ENCODE data around the gene FGD4. TPM values are rescaled to one million over a fixed set of nuclear protein-coding genes. Genes with fewer than 3 reads are reported as not detected.
"Not testable (repeated sequence)": the region's sequence is repeated elsewhere in the genome, so short reads cannot be mapped to it uniquely, and the experiment has no call there.

FGD4 gene
- polyA plus RNA-seq, 1 donor = 18.8 TPM

DNA sequence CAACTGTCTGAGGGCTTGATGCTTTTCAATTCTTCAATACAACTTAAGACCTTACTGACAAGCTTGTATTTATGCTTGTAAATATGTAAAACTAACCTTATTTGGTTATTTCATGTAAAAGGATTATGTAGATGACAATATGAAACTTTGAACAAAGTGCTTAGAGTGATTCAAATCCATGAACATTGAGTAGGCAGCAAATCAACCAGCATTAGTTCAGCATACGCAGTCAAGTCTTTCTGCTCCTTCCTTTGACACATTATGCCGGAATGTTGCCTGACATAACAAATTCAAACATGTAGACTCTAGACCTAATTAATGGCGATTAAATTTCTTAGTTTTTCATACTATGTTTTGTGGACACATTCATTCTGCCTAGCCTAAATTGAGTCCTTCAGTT, 105.2 kb downstream of the FGD4 start:
- Histone ChIP-seq H3K9me3 (ENCODE audit: control insufficient read depth, low read depth, low read length) (no peaks in the 10 kb centered on the region), H3K36me3 (ENCODE audit: control insufficient read depth, insufficient read depth, low read length) (no peaks in the 10 kb centered on the region), H3K4me3 (ENCODE audit: low read length) (no peak overlapping the region), H3K27ac (ENCODE audit: low read length) (no peak overlapping the region), H3K27me3 (ENCODE audit: control insufficient read depth, insufficient read depth, low read length) (no peaks in the 10 kb centered on the region), H3K4me1 (ENCODE audit: control insufficient read depth, insufficient read depth, low read length) (peaks cover 47% of the 10 kb centered on the region)
- no CpG with 5 or more reads among the region's 3 CpGs for WGBS (ENCODE audit: insufficient coverage, low lambda C conversion rate)
- no peak for DNase-seq

DNA sequence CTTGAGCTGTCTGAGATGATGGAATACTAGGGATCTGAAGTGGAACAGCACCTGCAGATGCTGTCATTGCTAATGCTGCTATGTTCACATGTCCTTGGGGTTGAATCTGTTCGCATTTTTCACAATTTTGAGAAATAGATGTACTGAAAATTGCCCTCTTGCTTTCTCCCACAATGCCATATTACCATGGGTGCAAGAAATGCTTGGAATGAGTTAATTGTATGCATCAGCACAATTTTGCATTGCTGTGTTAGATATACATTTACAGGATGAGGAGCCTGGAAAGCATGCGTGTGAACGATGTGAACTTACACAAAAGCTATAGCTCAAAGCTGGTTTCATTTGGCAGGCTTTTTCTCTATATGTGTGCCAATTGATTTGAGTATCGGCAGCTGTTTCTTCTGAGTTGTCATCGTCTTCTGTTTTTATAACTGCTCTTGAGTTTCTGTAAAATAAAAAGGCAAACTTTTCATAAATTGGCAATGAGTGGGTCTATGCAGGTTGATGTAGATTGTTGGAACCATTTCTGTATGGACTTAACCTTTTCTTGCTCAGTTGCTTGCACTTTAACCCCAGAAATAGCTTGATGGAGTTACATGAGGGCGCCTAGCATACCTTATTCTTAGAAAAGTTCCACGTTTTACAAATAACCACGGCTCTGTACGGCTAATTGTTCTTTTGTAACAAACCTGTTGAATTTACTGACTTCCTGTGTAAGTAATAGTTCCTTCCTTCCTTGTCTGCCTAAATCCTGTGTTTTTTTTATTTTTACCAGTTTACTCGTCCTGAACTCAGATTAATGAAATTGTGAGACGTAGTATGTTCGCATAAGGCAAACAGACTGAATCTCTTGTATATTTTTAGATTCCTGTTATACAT, 105.9 kb downstream of the FGD4 start:
- Histone ChIP-seq H3K27ac (ENCODE audit: low read length) (peak overlapping the region; percentile 2), H3K4me3 (ENCODE audit: low read length) (no peak overlapping the region), H3K27me3 (ENCODE audit: control insufficient read depth, insufficient read depth, low read length) (no peaks in the 10 kb centered on the region), H3K9me3 (ENCODE audit: control insufficient read depth, low read depth, low read length) (no peaks in the 10 kb centered on the region), H3K36me3 (ENCODE audit: control insufficient read depth, insufficient read depth, low read length) (no peaks in the 10 kb centered on the region), H3K4me1 (ENCODE audit: control insufficient read depth, insufficient read depth, low read length) (peaks cover 43% of the 10 kb centered on the region)
- WGBS (ENCODE audit: insufficient coverage, low lambda C conversion rate) = 43% methylated on average over 1 of the region's 12 CpGs
- DNase-seq = no peak

- not testable (repeated sequence) for H3K27ac ChIP-seq (ENCODE audit: low read length); DNase-seq; H3K9me3 ChIP-seq (ENCODE audit: control insufficient read depth, low read depth, low read length); H3K27me3 ChIP-seq (ENCODE audit: control insufficient read depth, insufficient read depth, low read length); H3K4me3 ChIP-seq (ENCODE audit: low read length); H3K36me3 ChIP-seq (ENCODE audit: control insufficient read depth, insufficient read depth, low read length)
- peaks cover 38% of the 10 kb centered on the region for H3K4me1 ChIP-seq (ENCODE audit: control insufficient read depth, insufficient read depth, low read length)
- WGBS (ENCODE audit: insufficient coverage, low lambda C conversion rate) = 67% methylated on average over 2 of the region's 8 CpGs
These were observed 108.0 kb downstream of the FGD4 start for GRCh38 chr12:32507096-32507941.

GRCh38 chr12:32507942-32508320, 108.6 kb downstream of the FGD4 start:
- Histone ChIP-seq H3K27me3 (ENCODE audit: control insufficient read depth, insufficient read depth, low read length) (no peaks in the 10 kb centered on the region), H3K4me3 (ENCODE audit: low read length) (no peak overlapping the region), H3K27ac (ENCODE audit: low read length) (no peak overlapping the region), H3K4me1 (ENCODE audit: control insufficient read depth, insufficient read depth, low read length) (peaks cover 39% of the 10 kb centered on the region), H3K36me3 (ENCODE audit: control insufficient read depth, insufficient read depth, low read length) (no peaks in the 10 kb centered on the region), H3K9me3 (ENCODE audit: control insufficient read depth, low read depth, low read length) (no peaks in the 10 kb centered on the region)
- DNase-seq = no peak
- WGBS (ENCODE audit: insufficient coverage, low lambda C conversion rate) = no CpG with 5 or more reads among the region's 3 CpGs

- no peaks in the 10 kb centered on the region for H3K27me3 ChIP-seq (ENCODE audit: control insufficient read depth, insufficient read depth, low read length)
- no peak overlapping the region for H3K27ac ChIP-seq (ENCODE audit: low read length)
- WGBS (ENCODE audit: insufficient coverage, low lambda C conversion rate) = 20% methylated on average over 1 of the region's 3 CpGs
- H3K4me1 ChIP-seq (ENCODE audit: control insufficient read depth, insufficient read depth, low read length) = peaks cover 38% of the 10 kb centered on the region
- H3K9me3 ChIP-seq (ENCODE audit: control insufficient read depth, low read depth, low read length) = no peaks in the 10 kb centered on the region
- no peaks in the 10 kb centered on the region for H3K36me3 ChIP-seq (ENCODE audit: control insufficient read depth, insufficient read depth, low read length)
- peak in 1 of 2 donors; percentile 33 for DNase-seq
- H3K4me3 ChIP-seq (ENCODE audit: low read length) = no peak overlapping the region
These were observed 109.3 kb downstream of the FGD4 start for GRCh38 chr12:32508626-32509025.

DNA sequence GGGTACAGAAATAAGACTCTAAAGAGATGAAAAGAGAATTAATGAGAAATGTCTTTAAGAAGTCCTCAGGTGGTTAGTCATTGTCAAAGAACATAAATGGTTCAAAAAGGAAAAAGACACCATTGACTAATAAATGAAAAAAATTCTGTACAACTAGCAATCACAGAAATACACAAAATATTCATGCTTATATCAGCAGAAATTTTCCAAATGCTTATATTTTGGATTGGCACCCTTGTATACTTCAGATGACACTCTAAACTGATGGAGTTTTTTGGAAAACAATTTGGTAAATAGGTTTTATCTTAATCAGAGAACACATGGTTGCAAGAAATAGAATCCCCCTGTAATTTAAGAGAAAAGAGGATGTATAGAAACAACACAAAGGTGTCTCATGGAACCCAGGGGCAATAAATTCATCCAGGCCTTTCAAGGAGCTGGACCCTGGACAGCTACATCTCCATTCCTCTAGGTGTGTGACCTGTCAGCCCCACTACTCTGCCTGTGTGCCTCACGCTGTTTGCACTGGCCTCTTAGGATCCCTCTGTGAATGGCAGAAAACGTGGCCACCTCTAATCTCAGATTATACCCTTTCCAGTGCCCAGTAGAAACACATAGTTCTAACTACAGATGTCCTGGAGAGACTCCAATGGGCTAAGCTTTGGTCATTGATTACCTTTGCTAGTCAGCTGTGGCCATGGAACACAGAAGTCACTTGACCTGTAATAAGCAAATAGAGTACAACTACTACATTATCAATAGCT, 110.2 kb downstream of the FGD4 start:
- Histone ChIP-seq H3K4me1 (ENCODE audit: control insufficient read depth, insufficient read depth, low read length) (peaks cover 32% of the 10 kb centered on the region), H3K9me3 (ENCODE audit: control insufficient read depth, low read depth, low read length) (no peaks in the 10 kb centered on the region), H3K36me3 (ENCODE audit: control insufficient read depth, insufficient read depth, low read length) (no peaks in the 10 kb centered on the region), H3K27me3 (ENCODE audit: control insufficient read depth, insufficient read depth, low read length) (no peaks in the 10 kb centered on the region), H3K4me3 (ENCODE audit: low read length) (no peak overlapping the region), H3K27ac (ENCODE audit: low read length) (no peak overlapping the region)
- WGBS (ENCODE audit: insufficient coverage, low lambda C conversion rate) = no CpG with 5 or more reads among the region's 2 CpGs
- peak in 1 of 2 donors; percentile 51 for DNase-seq

GRCh38 chr12:32511976-32512375, 112.6 kb downstream of the FGD4 start:
- 100% methylated on average over 1 of the region's 7 CpGs for WGBS (ENCODE audit: insufficient coverage, low lambda C conversion rate)

DNA sequence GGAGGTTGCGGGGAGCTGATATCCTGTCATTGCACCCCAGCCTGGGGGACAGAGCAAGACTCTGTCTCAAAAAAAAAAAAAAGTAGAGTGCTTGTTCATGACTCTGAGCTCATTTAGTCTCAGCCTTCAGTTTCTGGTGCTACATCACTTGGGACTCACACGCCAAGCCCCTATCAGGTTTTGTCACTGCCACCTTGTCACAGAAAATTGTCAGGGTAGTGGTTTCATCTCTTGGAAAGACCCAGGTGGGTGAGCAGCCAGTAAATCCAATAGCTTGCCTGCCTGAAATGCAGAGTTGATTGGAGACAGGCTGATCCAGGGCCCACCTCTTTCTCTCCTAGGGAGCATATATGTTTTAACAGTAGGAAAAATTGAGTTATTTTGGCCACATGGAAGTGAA, 113.0 kb downstream of the FGD4 start:
- Histone ChIP-seq H3K9me3 (ENCODE audit: control insufficient read depth, low read depth, low read length) (no peaks in the 10 kb centered on the region), H3K27me3 (ENCODE audit: control insufficient read depth, insufficient read depth, low read length) (no peaks in the 10 kb centered on the region), H3K36me3 (ENCODE audit: control insufficient read depth, insufficient read depth, low read length) (no peaks in the 10 kb centered on the region), H3K4me3 (ENCODE audit: low read length) (no peak overlapping the region), H3K4me1 (ENCODE audit: control insufficient read depth, insufficient read depth, low read length) (peaks cover 17% of the 10 kb centered on the region), H3K27ac (ENCODE audit: low read length) (peak overlapping the region; percentile 95)
- WGBS (ENCODE audit: insufficient coverage, low lambda C conversion rate) = no CpG with 5 or more reads among the region's 2 CpGs
- DNase-seq = no peak

More at GRCh38 chr12:32511976-32512375, 112.6 kb downstream of the FGD4 start:
- Histone ChIP-seq H3K27ac (ENCODE audit: low read length) (peak overlapping the region; percentile 95), H3K4me1 (ENCODE audit: control insufficient read depth, insufficient read depth, low read length) (peaks cover 17% of the 10 kb centered on the region)
- not testable (repeated sequence) for DNase-seq; H3K27me3 ChIP-seq (ENCODE audit: control insufficient read depth, insufficient read depth, low read length); H3K9me3 ChIP-seq (ENCODE audit: control insufficient read depth, low read depth, low read length); H3K4me3 ChIP-seq (ENCODE audit: low read length); H3K36me3 ChIP-seq (ENCODE audit: control insufficient read depth, insufficient read depth, low read length)

DNA sequence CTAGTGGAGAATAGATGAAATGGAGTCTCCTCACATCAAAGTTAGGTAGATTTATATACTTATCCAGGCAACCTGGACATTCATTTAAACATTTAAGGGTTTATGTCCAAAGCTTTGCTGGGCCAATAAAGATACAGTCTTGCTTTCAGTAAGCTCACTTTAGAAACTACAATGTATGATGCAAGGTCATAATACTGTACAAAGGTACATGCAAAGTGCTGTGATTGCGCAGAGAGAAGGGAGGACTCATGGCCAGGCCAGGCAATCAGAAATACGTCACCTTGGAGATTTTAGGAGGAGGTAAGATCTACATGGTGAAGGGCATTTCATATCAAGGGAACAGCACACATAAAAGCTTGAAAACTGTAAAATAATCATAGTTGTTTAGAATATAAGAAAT, 113.6 kb downstream of the FGD4 start:
- H3K27ac ChIP-seq (ENCODE audit: low read length) = peak overlapping the region; percentile 95
- WGBS (ENCODE audit: insufficient coverage, low lambda C conversion rate) = 28% methylated on average over 2 of the region's 2 CpGs
- no peaks in the 10 kb centered on the region for H3K36me3 ChIP-seq (ENCODE audit: control insufficient read depth, insufficient read depth, low read length)
- H3K27me3 ChIP-seq (ENCODE audit: control insufficient read depth, insufficient read depth, low read length) = no peaks in the 10 kb centered on the region
- no peak overlapping the region for H3K4me3 ChIP-seq (ENCODE audit: low read length)
- peak; percentile 79 to 89 for DNase-seq
- peaks cover 17% of the 10 kb centered on the region for H3K4me1 ChIP-seq (ENCODE audit: control insufficient read depth, insufficient read depth, low read length)
- no peaks in the 10 kb centered on the region for H3K9me3 ChIP-seq (ENCODE audit: control insufficient read depth, low read depth, low read length)
